Caco-2 (cell line): ENCODE results near the gene LYPD6. TPM values are rescaled to one million over a fixed set of nuclear protein-coding genes. Genes with fewer than 3 reads are reported as not detected.
A peak's percentile ranks its signal among the peaks of the same experiment; 100 is the strongest.

Experiments
- BruUV-seq: library from RNA; stranded (reverse); fragments of 400-500 nt; replicated peaks from 2 replicates; lab custom pipeline; 2021; lab: Mats Ljungman, UMichigan
- CTCF ChIA-PET: fragments of 300-600 bp; sonication (Branson Sonifier 250); formaldehyde crosslinking; loops from one replicate; lab custom pipeline; 2022; ENCODE audit warnings: antibody characterized with exemption; lab: Charles Lee
- POLR2A ChIA-PET: fragments of 300-600 bp; sonication (Branson Sonifier 250); formaldehyde crosslinking; loops from one replicate; lab custom pipeline; 2022; ENCODE audit warnings: antibody characterized with exemption; lab: Charles Lee
- DNase-seq, 2 experiments: peaks; one replicate each; pipeline versions ENCODE4 v3.0.0 to v3.0.0-alpha.2; 2020 to 2022
- H3K27me3 ChIP-seq: replicated peaks from 2 replicates; pipeline ENCODE4 v1.6.0; 2011; ENCODE audit warnings: low read length; ENCODE audit not compliant: control insufficient read depth, insufficient read depth
- H3K36me3 ChIP-seq: 2 replicates; pipeline ENCODE4 v1.5.1; 2011; ENCODE audit warnings: low read length; ENCODE audit not compliant: control insufficient read depth, insufficient read depth
- H3K4me1 ChIP-seq: fragments of 250-450 bp; sonication (Bioruptor Pico); 2 replicates; pipeline ENCODE4 v1.5.1; 2020; ENCODE audit warnings: mild to moderate bottlenecking
- H3K4me3 ChIP-seq: 2 replicates; pipeline ENCODE4 v1.5.1; 2011; ENCODE audit warnings: low read depth, mild to moderate bottlenecking, control low read depth, low read length
- H3K9me3 ChIP-seq: fragments of 250-450 bp; sonication (Bioruptor Pico); 2 replicates; pipeline ENCODE4 v1.5.1; 2020; ENCODE audit warnings: mild to moderate bottlenecking, moderate library complexity
- H3K27ac Mint-ChIP-seq: one replicate; pipeline ENCODE4 v1.8.0; 2022; ENCODE audit warnings: mixed read lengths; ENCODE audit not compliant: unreplicated experiment
- H3K27me3 Mint-ChIP-seq: one replicate; pipeline ENCODE4 v1.8.0; 2022; ENCODE audit warnings: mixed read lengths; ENCODE audit not compliant: insufficient read depth, unreplicated experiment
- H3K36me3 Mint-ChIP-seq: one replicate; pipeline ENCODE4 v1.8.0; 2022; ENCODE audit warnings: mild to moderate bottlenecking, mixed read lengths; ENCODE audit not compliant: insufficient read depth, unreplicated experiment
- H3K4me1 Mint-ChIP-seq: one replicate; pipeline ENCODE4 v1.8.0; 2022; ENCODE audit warnings: low read depth, mixed read lengths; ENCODE audit not compliant: unreplicated experiment
- H3K4me3 Mint-ChIP-seq: one replicate; pipeline ENCODE4 v1.8.0; 2022; ENCODE audit warnings: mild to moderate bottlenecking, moderate library complexity, mixed read lengths; ENCODE audit not compliant: unreplicated experiment
- H3K9me3 Mint-ChIP-seq: one replicate; pipeline ENCODE4 v1.8.0; 2022; ENCODE audit warnings: mixed read lengths; ENCODE audit not compliant: unreplicated experiment
- intact Hi-C: fragments of 100-400 bp; cut with micrococcal nuclease; formaldehyde crosslinking; loops from one replicate; pipeline ENCODE4 v1.10.0; 2022; ENCODE audit not compliant: unreplicated experiment
- total RNA-seq: library from RNA; stranded (reverse); gene quantifications from 2 replicates; pipeline ENCODE4 v1.2.3, GENCODE V29; 2022
- TF ChIP-seq, protein P1 (sequence below), 2 experiments: fragments of 200-600 bp in 1 of 2; IDR thresholded peaks; 1 replicate in 1 of 2; 2 replicates in 1 of 2; pipeline versions ENCODE4 v1.5.1 to v1.8.0; 2011 to 2022; ENCODE audit warnings: antibody characterized with exemption in 1 of 2, control low read depth in 1 of 2, inconsistent platforms in 1 of 2, low read depth in 1 of 2, low read length in 1 of 2, mild to moderate bottlenecking in 1 of 2, moderate library complexity in 1 of 2; ENCODE audit not compliant: insufficient read depth in 1 of 2, severe bottlenecking in 1 of 2, unreplicated experiment in 1 of 2

LYPD6 gene
- total RNA-seq, 1 experiment from 2014 or later, result 9.0 TPM

DNA sequence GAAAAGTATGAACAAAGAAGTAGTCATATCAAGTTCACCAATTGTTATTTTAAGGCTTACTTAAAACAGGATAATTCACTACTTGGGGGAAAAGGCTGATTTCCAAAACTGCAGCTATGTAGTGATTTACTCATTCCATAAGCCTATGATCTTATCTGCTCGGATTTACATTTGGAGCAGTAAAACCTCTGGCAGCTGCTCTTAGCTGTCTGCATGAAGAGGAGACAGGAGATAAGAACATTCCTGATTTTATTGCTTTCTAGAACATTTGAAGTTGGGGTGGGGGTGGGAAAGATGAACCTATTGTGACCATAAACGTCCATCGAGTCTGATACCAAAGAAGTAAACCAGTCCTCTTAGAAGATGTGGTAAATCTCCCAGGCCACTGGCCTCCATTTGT is 136.2 kb downstream of the LYPD6 start:
- H3K9me3 Mint-ChIP-seq, result peaks cover 13% of the 10 kb centered on the region
- no TSS peak for BruUV-seq
- H3K27me3 Mint-ChIP-seq, result no peaks in the 10 kb centered on the region
- POLR2A ChIA-PET, result interaction anchor here (0.7 kb wide), 1 partner anchor 90 kb away, joined by 7 read pairs; no protein-coding TSS in a partner anchor
- Histone ChIP-seq H3K9me3 (peaks cover 27% of the 10 kb centered on the region), H3K4me3 (no peak overlapping the region), H3K4me1 (peaks cover 35% of the 10 kb centered on the region), H3K36me3 (no peaks in the 10 kb centered on the region), H3K27me3 (no peaks in the 10 kb centered on the region)
- CTCF ChIA-PET, result interaction anchor here (0.6 to 0.8 kb wide), 4 partner anchors 11 to 425 kb away, joined by 3 to 5 read pairs (median 4); no protein-coding TSS in a partner anchor
- peak overlapping the region; percentile 12 for H3K4me3 Mint-ChIP-seq
- H3K27ac Mint-ChIP-seq, result peak overlapping the region; percentile 63
- TF ChIP-seq, protein P1, sequence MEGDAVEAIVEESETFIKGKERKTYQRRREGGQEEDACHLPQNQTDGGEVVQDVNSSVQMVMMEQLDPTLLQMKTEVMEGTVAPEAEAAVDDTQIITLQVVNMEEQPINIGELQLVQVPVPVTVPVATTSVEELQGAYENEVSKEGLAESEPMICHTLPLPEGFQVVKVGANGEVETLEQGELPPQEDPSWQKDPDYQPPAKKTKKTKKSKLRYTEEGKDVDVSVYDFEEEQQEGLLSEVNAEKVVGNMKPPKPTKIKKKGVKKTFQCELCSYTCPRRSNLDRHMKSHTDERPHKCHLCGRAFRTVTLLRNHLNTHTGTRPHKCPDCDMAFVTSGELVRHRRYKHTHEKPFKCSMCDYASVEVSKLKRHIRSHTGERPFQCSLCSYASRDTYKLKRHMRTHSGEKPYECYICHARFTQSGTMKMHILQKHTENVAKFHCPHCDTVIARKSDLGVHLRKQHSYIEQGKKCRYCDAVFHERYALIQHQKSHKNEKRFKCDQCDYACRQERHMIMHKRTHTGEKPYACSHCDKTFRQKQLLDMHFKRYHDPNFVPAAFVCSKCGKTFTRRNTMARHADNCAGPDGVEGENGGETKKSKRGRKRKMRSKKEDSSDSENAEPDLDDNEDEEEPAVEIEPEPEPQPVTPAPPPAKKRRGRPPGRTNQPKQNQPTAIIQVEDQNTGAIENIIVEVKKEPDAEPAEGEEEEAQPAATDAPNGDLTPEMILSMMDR (IDR thresholded peaks at IDR 0.05; ENCODE audit: insufficient read depth in 1 of 2, low read depth in 1 of 2, low read length in 1 of 2, severe bottlenecking in 1 of 2, unreplicated experiment in 1 of 2), result no peak
- peak; percentile 70 to 82 for DNase-seq
- H3K36me3 Mint-ChIP-seq, result peaks cover 14% of the 10 kb centered on the region
- intact Hi-C loops, result loop anchor here (1.0 to 5.0 kb wide), 6 partner anchors 28 to 394 kb away; partner anchors contain the start of gene LYPD6
- peaks cover 28% of the 10 kb centered on the region for H3K4me1 Mint-ChIP-seq

DNA sequence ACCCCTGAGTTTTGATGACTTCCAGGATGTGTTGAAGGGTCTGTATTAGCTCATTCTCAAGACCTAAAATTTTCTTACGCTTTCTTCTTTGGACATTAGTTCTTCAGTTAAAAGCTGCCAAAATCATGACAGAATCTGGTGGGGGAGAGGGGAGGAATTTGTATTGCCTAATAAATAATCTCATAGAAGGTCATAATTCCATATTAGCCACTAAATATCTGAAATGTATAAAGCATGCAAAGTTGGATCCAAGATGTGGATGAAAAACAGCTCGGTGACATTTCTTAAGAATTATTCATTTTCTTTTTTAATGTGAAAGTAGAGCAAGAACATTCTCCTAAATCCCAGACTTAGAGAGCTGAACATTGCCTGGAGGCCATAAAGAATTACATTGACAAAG is 137.0 kb downstream of the LYPD6 start:
- Histone ChIP-seq H3K27me3 (no peaks in the 10 kb centered on the region), H3K36me3 (no peaks in the 10 kb centered on the region), H3K9me3 (peaks cover 19% of the 10 kb centered on the region), H3K4me3 (no peak overlapping the region), H3K4me1 (peaks cover 35% of the 10 kb centered on the region)
- no peak for DNase-seq
- H3K27me3 Mint-ChIP-seq, result no peaks in the 10 kb centered on the region
- peaks cover 13% of the 10 kb centered on the region for H3K9me3 Mint-ChIP-seq
- peak overlapping the region; percentile 63 for H3K27ac Mint-ChIP-seq
- no peak overlapping the region for H3K4me3 Mint-ChIP-seq
- H3K36me3 Mint-ChIP-seq, result peaks cover 14% of the 10 kb centered on the region
- BruUV-seq, result no TSS peak
- CTCF ChIA-PET, result interaction anchor here (0.6 to 0.8 kb wide), 3 partner anchors 12 to 79 kb away, joined by 3 to 5 read pairs (median 3); no protein-coding TSS in a partner anchor
- peaks cover 28% of the 10 kb centered on the region for H3K4me1 Mint-ChIP-seq
- TF ChIP-seq, protein P1 (IDR thresholded peaks at IDR 0.05; ENCODE audit: insufficient read depth in 1 of 2, low read depth in 1 of 2, low read length in 1 of 2, severe bottlenecking in 1 of 2, unreplicated experiment in 1 of 2), result no peak
- intact Hi-C loops, result loop anchor here (2.0 to 5.0 kb wide), 2 partner anchors 41 to 395 kb away; no protein-coding TSS in a partner anchor
- POLR2A ChIA-PET, result no interaction called here

DNA sequence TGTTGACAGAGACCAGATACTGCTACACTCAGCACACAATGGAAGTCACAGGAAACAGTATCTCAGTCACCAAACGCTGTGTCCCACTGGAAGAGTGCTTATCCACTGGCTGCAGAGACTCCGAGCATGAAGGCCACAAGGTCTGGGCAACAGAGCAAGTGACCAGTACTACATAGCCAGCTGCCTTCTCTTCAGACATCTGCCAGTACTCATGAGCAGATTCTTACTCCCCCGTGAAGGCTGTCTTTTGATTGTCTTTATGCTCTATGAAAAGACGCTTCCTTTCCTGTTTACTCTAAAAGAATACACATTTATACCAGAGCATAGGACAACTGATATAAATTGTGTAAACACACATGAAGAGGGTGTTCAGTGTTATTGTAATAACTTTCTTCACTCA is 138.2 kb downstream of the LYPD6 start:
- peaks cover 15% of the 10 kb centered on the region for H3K9me3 ChIP-seq
- no peak overlapping the region for H3K4me3 Mint-ChIP-seq
- peaks cover 13% of the 10 kb centered on the region for H3K9me3 Mint-ChIP-seq
- H3K4me1 Mint-ChIP-seq, result peaks cover 28% of the 10 kb centered on the region
- no peaks in the 10 kb centered on the region for H3K27me3 Mint-ChIP-seq
- no TSS peak for BruUV-seq
- ChIA-PET CTCF (no interaction called here), POLR2A (no interaction called here)
- DNase-seq, result no peak
- H3K27ac Mint-ChIP-seq, result peak overlapping the region; percentile 63
- H3K36me3 ChIP-seq, result no peaks in the 10 kb centered on the region
- H3K4me3 ChIP-seq, result no peak overlapping the region
- intact Hi-C loops, result loop anchor here (5.0 kb wide), 1 partner anchor 396 kb away; no protein-coding TSS in a partner anchor
- H3K4me1 ChIP-seq, result peaks cover 35% of the 10 kb centered on the region
- peaks cover 14% of the 10 kb centered on the region for H3K36me3 Mint-ChIP-seq
- TF ChIP-seq, protein P1 (IDR thresholded peaks at IDR 0.05; ENCODE audit: insufficient read depth in 1 of 2, low read depth in 1 of 2, low read length in 1 of 2, severe bottlenecking in 1 of 2, unreplicated experiment in 1 of 2), result no peak
- no peaks in the 10 kb centered on the region for H3K27me3 ChIP-seq
